ENCODE measurements around the gene CTNND2. TPM values are rescaled to one million over a fixed set of nuclear protein-coding genes. Genes with fewer than 3 reads are reported as not detected.
"Not testable (repeated sequence)": the region's sequence is repeated elsewhere in the genome, so short reads cannot be mapped to it uniquely, and the experiment has no call there.

CTNND2 gene
- polyA plus RNA-seq, 4 donors: 1.9 to 2.7 (median 2.4) TPM

- no peak for DNase-seq (ENCODE audit: low read depth in 4 of 4, low spot score in 2 of 4)
Observed at GRCh38 chr5:11483630-11484029, 420.6 kb downstream of the CTNND2 start.

DNA sequence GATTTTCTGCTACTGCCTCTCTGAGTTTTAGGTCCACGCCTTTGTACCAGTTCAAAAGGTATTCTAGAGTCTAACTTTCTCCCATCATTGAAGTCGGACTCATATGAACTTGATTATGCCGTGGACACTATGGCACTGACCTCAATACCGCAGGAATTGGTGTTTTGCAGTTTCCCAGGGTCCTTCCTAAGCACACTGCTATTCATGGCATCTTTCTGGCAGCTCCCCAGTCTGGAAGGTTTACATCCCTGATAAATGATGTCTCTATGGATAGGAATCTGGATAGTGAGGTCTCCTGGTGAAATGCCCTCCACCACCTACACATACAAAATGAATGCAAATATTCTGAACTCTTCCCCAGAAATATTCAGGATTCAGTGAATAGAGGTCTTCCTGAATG, 422.2 kb downstream of the CTNND2 start:
- DNase-seq (ENCODE audit: low read depth in 4 of 4, low spot score in 2 of 4): no peak

- DNase-seq (ENCODE audit: low read depth in 4 of 4, low spot score in 2 of 4): no peak
Observed at GRCh38 chr5:11477786-11478185, 426.5 kb downstream of the CTNND2 start.

- DNase-seq (ENCODE audit: low read depth in 4 of 4, low spot score in 2 of 4): no peak
Observed at GRCh38 chr5:11476866-11477265, 427.4 kb downstream of the CTNND2 start.

DNA sequence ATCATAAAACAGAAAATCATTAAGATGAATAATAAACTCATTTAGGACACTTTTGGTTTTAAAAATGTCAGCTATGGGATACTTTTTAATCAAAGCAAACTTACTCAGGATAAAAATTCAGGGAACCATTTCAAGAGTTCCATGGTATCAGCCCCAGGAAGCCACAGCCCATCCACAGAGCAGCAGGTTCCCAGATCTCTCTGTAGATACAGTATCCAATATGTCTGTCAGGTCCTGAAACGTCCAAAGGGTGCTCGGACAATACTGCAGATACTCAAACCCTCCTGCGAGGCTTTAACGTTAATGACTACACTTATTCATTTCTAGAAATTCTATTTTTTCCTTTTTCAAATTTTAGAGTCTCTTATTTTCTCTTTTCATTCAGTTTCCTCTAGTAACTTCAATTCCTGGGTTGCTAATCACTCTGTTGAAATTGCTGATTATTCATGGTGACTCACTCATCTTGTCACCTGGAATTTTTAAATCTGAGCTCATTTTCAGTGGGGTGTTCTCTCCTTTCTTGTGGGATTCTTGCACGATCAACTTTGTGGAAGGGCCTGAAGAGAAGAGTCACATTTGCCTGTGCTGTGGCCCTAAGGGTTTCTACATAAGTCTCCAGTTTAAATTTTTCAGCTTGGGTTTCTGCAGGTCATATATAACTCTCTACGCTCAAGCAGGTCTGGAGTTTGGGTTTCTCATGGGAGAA, 435.8 kb downstream of the CTNND2 start:
- DNase-seq (ENCODE audit: low read depth in 4 of 4, low spot score in 2 of 4): no peak

DNA sequence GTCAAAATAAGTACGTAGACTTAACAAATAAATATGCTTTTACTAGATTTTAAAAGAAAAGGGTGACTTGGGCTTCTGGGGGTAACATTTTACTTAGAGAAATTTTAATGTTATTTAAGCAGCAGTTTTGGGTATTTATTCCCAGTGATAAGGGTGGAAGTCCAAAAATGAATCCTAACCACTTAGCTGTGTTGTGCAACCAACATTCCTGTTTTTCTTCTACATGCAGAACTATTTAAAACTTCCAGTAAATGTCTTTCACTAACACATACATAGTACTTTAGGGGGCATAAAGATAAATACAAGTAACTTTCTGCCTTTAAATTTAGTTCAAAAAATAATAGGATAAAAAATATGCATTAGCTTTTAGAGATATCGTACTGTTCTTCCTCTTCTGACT, 436.7 kb downstream of the CTNND2 start:
- DNase-seq (ENCODE audit: low read depth in 4 of 4, low spot score in 2 of 4): no peak

DNA sequence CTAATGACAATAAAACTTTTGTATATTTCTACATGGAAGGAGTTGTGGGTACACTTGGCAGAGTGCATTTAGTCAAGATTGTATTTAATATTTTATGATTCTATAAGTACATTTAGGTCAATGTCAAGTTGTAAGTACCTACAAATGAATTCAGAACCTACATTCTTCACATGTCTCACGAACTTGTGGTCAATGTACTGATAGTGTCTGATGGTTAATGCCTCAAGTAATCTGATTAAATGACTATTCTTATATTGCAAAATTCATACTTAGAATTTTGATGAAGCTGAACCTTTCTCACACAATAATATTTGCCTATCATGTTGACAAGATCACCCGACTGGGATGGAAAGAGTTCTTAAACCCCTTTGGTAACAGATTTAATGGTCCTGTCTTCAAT, 444.5 kb downstream of the CTNND2 start:
- no peak for DNase-seq (ENCODE audit: low read depth in 4 of 4, low spot score in 2 of 4)

- no peak for DNase-seq (ENCODE audit: low read depth in 4 of 4, low spot score in 2 of 4)
Observed at GRCh38 chr5:11455505-11455904, 448.7 kb downstream of the CTNND2 start.

GRCh38 chr5:11452852-11453251, 451.4 kb downstream of the CTNND2 start:
- DNase-seq (ENCODE audit: low read depth in 4 of 4, low spot score in 2 of 4): no peak

DNA sequence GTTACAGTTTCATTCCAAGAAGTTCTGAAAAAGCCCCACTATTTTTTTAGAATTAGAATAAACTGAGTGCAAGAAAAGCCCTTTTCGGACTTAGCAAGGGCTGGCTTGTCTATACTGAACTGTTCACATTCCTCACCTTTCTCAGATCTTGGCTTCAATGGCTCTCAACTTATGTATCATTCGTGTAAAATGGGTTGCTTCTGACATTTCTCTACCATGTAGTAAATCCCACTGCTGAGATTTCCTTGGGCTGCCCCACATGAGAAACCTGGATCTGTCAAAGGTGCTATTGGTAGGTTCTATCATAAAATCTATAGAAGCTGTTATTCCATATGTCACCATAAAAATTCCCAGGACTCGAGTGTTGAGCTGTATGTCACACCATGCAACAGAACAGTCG, 454.3 kb downstream of the CTNND2 start:
- no peak for DNase-seq (ENCODE audit: low read depth in 4 of 4, low spot score in 2 of 4)

DNA sequence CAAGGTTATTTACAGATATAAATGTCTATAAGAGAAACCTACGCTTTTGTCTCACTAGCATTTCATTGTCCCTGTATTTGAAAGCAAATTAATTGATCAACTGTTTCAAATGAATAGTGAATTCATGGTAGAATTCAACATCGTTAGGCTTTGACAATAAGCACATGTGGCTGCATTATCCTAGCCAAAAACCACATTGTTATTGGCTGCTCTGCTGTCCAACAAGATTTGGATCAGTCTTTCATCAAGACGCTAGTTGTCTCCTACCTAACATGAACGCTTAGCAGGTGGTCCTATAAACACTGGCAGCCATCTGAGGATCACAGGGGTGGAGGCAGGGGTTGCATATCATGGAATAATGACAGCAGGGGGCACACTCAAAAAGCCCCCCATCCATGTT, 455.0 kb downstream of the CTNND2 start:
- no peak for DNase-seq (ENCODE audit: low read depth in 4 of 4, low spot score in 2 of 4)

DNA sequence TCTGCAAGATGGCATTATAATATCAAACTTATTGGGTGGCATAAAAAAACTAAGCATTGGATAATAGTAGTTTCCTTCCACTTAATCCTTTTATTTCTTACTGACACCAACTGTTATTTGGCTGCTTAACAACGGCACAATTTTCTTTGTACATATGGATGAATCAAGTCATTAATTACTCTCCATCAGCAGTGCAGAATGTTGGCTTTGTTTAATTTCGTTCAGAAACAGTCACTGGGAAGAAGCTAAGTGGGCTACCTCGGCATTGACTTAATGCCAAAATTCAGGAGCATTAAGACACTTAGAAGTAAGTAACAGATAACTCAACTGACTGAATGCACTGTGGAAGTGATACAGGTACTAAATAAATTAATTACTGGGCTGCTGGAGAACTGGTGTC, 460.4 kb downstream of the CTNND2 start:
- DNase-seq (ENCODE audit: low read depth in 4 of 4, low spot score in 2 of 4): no peak

- no peak for DNase-seq (ENCODE audit: low read depth in 4 of 4, low spot score in 2 of 4)
Observed at GRCh38 chr5:11432116-11432515, 472.1 kb downstream of the CTNND2 start.

DNA sequence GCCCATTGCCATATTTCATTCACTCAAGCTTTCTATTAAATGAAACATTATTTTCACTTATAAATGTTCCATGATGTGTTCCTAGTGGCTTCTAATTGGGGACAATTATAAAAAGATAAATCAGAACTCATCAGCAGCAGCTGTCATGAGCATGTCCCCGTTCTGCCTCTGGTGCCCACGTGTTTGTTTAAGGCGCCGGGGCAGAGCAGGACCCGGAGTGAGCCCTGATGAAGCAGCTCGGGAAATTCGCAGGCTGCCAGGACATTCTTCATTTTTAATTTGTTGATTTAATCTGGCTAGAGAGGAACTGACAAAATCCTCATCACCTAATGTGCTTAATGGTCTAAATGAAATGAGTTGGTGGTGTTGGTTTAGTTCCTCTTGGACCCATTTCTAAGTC, 475.0 kb downstream of the CTNND2 start:
- no peak for DNase-seq (ENCODE audit: low read depth in 4 of 4, low spot score in 2 of 4)

DNA sequence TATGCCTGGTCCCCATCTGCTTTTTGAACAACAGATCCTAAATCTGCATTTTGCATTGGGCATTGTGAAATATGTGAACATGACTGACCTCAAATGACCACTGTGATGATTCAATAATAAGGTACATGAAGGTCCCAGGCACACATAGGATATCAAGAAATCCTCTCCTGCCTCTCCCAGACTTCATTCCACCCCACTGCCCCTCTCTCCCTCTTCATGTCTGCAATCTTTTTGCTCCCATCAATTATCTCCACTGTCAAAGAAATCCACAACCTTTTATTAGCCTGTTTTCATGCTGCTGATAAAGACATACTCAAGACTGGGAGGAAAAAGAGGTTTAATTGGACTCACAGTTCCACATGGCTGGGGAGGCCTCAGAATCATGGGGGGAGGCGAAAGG, 476.7 kb downstream of the CTNND2 start:
- no peak for DNase-seq (ENCODE audit: low read depth in 4 of 4, low spot score in 2 of 4)

- no peak for DNase-seq (ENCODE audit: low read depth in 4 of 4, low spot score in 2 of 4)
Observed at GRCh38 chr5:11426442-11426841, 477.8 kb downstream of the CTNND2 start.

- DNase-seq (ENCODE audit: low read depth in 4 of 4, low spot score in 2 of 4): no peak
Observed at GRCh38 chr5:11422342-11422741, 481.9 kb downstream of the CTNND2 start.

GRCh38 chr5:11420969-11421368, 483.3 kb downstream of the CTNND2 start:
- DNase-seq (ENCODE audit: low read depth in 4 of 4, low spot score in 2 of 4): no peak

DNA sequence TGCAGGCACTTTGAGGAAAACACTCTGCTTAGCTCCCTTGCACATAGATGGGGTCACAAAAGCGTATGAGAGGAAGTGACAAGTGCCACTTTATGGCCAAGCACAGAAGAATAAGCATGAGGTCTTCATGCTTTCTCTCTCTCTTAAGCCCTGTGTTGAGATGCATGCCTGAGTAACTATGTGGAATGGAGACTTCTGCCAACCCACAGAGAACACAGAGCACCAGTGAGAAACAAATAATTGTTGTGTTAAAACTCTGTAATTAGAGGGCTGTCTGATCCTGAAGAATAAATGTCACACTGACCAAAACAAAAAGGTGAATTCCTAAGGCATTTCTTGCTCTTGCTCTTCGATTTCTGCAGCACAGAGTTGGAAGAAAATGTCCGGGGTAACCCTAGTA, 488.5 kb downstream of the CTNND2 start:
- no peak for DNase-seq (ENCODE audit: low read depth in 4 of 4, low spot score in 2 of 4)

DNA sequence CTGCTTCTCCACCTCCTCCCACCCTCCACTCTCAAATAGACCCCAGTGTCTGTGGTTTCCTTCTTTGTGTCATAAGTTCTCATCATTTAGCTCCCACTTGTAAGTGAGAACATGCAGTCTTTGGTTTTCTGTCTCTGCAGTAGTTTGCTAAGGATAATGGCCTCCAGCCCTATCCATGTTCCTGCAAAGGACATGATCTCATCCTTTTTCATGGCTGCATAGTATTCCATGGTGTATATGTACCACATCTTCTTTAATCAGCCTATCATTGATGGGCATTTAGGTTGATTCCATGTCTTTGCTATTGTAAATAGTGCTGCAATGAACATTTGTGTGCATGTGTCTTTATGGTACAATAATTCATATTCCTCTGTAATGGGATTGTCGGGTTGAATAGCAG, 489.5 kb downstream of the CTNND2 start:
- DNase-seq (ENCODE audit: low read depth in 4 of 4, low spot score in 2 of 4): not testable (repeated sequence)

GRCh38 chr5:11411621-11412020, 492.6 kb downstream of the CTNND2 start:
- DNase-seq (ENCODE audit: low read depth in 4 of 4, low spot score in 2 of 4): no peak

DNA sequence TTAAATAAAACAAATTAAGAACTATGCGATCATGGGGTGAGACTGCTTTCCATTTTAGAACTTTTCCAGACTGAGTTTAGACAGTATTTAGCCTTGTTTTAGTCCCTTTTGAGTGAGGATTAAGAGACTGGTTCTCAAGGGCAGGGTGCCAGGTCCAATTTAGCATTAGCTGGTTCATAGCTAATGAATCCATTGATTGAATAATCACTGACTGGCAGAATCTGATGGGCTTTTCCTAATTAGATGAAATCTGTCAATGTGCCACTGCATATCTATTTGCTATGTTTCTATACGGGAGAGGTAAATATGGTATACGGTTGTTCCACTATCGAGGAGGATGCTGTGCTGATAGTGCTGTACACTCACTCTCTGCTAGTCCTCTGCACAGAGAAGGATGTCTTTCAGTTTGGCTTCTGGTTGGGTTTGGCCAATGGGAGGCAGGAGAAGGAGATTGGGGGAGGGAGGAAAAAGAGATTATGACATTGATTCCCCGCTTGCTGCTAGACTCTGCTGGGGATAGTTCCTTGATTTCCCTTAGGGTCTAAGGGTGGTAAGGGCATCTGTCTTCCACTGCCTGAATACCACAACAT, 496.6 kb downstream of the CTNND2 start:
- DNase-seq (ENCODE audit: low read depth in 4 of 4, low spot score in 2 of 4): no peak

DNA sequence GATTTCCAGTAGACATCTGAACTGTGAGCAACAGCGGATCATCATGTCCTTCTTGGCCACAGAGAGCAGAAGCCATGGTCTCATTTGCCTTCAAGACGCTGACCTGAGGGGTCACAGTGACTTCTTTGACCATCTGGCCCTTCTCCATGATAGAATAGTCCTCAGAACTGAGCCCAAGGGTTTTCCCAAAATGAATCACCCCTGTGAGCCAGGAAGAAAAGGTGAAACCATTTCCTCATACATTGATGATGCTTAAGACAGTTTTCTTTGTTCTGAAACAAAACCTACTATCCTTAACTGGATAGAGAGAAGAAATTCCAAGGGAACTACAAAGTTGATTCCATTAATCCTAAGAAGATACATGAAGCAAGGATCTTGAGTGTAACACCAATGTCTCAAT, 503.9 kb downstream of the CTNND2 start:
- no peak for DNase-seq (ENCODE audit: low read depth in 4 of 4, low spot score in 2 of 4)
